Panc1 (cell line): ENCODE results near the gene CHCHD6.

Experiments used
- REST ChIP-seq, 2 experiments: IDR thresholded peaks; 2 replicates each; pipeline ENCODE4 v1.6.1; 2011 to 2012; ENCODE audit warnings: low read depth in 2 of 2, control low read depth in 1 of 2, low read length in 1 of 2, mild to moderate bottlenecking in 1 of 2, moderate library complexity in 1 of 2; ENCODE audit not compliant: insufficient read depth in 1 of 2
- TCF7L2 ChIP-seq: IDR thresholded peaks from 2 replicates; pipeline ENCODE4 v1.6.1; 2011; ENCODE audit warnings: mild to moderate bottlenecking, low read depth, low read length, inconsistent platforms
- TF ChIP-seq, protein P1 (sequence below): fragments of 450-650 bp; IDR thresholded peaks from 2 replicates; pipeline ENCODE4 v1.5.1; 2017; ENCODE audit warnings: mild to moderate bottlenecking

GRCh38 chr3:126996905-126997304 is 292.9 kb downstream of the CHCHD6 start:
- no peak for TF ChIP-seq REST (IDR thresholded peaks at IDR 0.05; ENCODE audit: insufficient read depth in 1 of 2, low read depth in 2 of 2, low read length in 1 of 2)
- TF ChIP-seq, protein P1, sequence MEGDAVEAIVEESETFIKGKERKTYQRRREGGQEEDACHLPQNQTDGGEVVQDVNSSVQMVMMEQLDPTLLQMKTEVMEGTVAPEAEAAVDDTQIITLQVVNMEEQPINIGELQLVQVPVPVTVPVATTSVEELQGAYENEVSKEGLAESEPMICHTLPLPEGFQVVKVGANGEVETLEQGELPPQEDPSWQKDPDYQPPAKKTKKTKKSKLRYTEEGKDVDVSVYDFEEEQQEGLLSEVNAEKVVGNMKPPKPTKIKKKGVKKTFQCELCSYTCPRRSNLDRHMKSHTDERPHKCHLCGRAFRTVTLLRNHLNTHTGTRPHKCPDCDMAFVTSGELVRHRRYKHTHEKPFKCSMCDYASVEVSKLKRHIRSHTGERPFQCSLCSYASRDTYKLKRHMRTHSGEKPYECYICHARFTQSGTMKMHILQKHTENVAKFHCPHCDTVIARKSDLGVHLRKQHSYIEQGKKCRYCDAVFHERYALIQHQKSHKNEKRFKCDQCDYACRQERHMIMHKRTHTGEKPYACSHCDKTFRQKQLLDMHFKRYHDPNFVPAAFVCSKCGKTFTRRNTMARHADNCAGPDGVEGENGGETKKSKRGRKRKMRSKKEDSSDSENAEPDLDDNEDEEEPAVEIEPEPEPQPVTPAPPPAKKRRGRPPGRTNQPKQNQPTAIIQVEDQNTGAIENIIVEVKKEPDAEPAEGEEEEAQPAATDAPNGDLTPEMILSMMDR, result no peak
- TF ChIP-seq TCF7L2, result no peak
